AG04449 (cell line): ENCODE data around the gene JPH2.

ENCODE experiments used
- CTCF ChIA-PET: fragments of 350-600 bp; formaldehyde crosslinking; extraction: SDS; loops from one replicate; lab custom pipeline; 2021; ENCODE audit warnings: antibody characterized with exemption; lab: Yijun Ruan, JAX
- POLR2A ChIA-PET: fragments of 400-600, 350-600 bp; formaldehyde crosslinking; extraction: SDS; loops from one replicate; lab custom pipeline; 2020; ENCODE audit warnings: antibody characterized with exemption, inconsistent platforms; lab: Yijun Ruan, JAX
- DNase-seq: peaks from one replicate; pipeline ENCODE4 v3.0.0-alpha.2; 2010; ENCODE audit warnings: low read depth, low spot score
- H3K4me3 ChIP-seq: 2 replicates; pipeline ENCODE4 v1.5.1; 2011; ENCODE audit warnings: low read depth, mild to moderate bottlenecking, control low read depth, low read length
- TF ChIP-seq, protein P1 (sequence below): IDR thresholded peaks from one replicate; pipeline ENCODE4 v1.5.1; 2011; ENCODE audit warnings: mild to moderate bottlenecking, moderate library complexity, low read length, control low read depth, inconsistent platforms; ENCODE audit not compliant: insufficient read depth; ENCODE audit errors: missing control alignments

Gene JPH2

DNA sequence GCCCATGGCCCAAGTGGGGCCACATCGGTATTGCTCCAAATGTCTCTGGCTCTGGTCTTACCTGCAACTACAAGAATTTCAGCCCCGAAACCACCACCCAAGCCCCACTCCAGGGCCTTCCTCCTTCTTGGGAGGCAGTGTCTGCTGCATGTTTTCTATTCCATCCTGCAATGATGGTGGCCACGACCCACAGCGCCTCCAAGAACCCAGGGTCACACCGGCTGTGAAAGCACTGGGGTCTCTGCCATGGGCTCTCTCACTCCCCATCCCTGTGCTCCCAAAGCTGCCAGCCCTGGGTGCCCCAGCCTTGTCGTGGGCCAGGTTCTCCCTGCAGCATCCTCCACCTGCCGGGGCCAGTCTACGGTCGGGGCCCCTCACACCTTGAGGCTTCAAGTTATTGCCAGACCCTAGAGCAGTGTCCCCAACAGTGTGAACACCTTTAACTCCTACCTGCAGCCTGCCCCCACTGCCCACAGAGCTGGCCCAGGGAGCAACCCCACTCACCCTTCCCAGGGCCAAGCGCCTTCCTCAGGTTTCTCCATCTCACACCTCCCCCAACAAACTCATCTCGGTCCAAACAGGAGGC is 115.4 kb downstream of the JPH2 start:
- no peak for DNase-seq
- ChIA-PET POLR2A (no interaction called here), CTCF (interaction anchor here (1.2 to 2.6 kb wide), 3 partner anchors 9 to 322 kb away, joined by 4 to 13 read pairs (median 6); no protein-coding TSS in a partner anchor)
- no peak overlapping the region for H3K4me3 ChIP-seq
- TF ChIP-seq, protein P1, sequence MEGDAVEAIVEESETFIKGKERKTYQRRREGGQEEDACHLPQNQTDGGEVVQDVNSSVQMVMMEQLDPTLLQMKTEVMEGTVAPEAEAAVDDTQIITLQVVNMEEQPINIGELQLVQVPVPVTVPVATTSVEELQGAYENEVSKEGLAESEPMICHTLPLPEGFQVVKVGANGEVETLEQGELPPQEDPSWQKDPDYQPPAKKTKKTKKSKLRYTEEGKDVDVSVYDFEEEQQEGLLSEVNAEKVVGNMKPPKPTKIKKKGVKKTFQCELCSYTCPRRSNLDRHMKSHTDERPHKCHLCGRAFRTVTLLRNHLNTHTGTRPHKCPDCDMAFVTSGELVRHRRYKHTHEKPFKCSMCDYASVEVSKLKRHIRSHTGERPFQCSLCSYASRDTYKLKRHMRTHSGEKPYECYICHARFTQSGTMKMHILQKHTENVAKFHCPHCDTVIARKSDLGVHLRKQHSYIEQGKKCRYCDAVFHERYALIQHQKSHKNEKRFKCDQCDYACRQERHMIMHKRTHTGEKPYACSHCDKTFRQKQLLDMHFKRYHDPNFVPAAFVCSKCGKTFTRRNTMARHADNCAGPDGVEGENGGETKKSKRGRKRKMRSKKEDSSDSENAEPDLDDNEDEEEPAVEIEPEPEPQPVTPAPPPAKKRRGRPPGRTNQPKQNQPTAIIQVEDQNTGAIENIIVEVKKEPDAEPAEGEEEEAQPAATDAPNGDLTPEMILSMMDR: no peak

DNA sequence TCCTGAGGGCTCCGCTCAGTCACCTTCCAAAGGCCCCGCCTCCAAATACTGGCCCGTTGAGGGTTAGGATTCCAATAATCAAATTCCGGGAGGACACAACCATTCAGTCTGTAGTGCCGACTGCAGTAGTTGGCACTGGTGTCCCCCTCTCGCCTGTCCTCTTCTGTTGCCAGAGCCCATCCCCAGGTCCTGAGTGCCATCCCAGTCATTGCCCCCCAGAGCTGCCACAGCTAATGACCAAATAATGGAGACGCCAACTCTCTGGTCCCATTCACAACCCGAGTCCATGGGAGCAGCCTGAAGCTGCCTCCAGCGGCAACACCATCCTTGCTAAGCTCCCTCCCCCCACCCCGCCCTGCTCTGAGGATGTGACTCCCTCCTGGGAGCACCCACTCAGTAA is 115.9 kb downstream of the JPH2 start:
- DNase-seq: no peak
- ChIA-PET POLR2A (no interaction called here), CTCF (interaction anchor here (1.5 to 2.6 kb wide), 2 partner anchors 10 to 321 kb away, joined by 4 to 13 read pairs; no protein-coding TSS in a partner anchor)
- TF ChIP-seq, protein P1: no peak
- H3K4me3 ChIP-seq: no peak overlapping the region

DNA sequence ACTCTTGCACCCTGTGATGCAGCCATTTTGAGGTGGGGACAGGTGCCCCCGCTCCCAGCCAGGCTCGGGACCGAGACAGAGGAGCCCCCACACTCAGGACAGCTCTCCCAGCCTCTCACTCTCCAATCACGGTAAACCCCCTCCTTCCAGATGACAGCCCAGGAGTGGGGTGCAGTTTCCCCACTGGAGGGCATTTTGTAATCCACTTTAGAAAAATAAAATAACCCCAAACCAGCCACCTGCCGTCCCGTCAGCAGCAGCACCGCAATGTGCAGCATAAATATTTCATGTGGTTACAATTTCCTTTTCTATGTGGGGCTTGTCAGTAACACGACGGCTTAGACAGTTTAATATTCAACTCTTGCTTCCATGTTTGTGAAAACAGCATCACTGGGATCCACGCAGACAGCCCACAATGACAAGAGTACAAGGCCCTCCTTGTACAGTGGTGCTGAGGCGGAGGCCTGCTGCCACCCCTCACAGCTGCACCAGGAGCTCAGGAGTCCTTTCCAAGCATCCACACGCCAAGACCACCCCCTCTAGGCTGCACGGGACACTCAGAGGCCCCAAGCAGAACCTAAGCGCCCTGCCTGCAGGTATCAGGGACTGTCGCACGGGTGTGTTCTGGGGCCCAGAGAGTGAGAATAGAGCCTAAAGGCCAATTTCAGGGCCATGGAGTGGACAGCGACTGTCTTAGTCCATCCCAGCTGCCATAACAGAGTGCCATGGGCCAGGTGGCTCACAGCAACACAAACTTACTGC is 116.7 kb downstream of the JPH2 start:
- POLR2A ChIA-PET: no interaction called here
- no peak overlapping the region for H3K4me3 ChIP-seq
- CTCF ChIA-PET: interaction anchor here (1.5 to 2.6 kb wide), 2 partner anchors 11 to 320 kb away, joined by 4 to 13 read pairs; no protein-coding TSS in a partner anchor
- DNase-seq: no peak
- TF ChIP-seq, protein P1: no peak

DNA sequence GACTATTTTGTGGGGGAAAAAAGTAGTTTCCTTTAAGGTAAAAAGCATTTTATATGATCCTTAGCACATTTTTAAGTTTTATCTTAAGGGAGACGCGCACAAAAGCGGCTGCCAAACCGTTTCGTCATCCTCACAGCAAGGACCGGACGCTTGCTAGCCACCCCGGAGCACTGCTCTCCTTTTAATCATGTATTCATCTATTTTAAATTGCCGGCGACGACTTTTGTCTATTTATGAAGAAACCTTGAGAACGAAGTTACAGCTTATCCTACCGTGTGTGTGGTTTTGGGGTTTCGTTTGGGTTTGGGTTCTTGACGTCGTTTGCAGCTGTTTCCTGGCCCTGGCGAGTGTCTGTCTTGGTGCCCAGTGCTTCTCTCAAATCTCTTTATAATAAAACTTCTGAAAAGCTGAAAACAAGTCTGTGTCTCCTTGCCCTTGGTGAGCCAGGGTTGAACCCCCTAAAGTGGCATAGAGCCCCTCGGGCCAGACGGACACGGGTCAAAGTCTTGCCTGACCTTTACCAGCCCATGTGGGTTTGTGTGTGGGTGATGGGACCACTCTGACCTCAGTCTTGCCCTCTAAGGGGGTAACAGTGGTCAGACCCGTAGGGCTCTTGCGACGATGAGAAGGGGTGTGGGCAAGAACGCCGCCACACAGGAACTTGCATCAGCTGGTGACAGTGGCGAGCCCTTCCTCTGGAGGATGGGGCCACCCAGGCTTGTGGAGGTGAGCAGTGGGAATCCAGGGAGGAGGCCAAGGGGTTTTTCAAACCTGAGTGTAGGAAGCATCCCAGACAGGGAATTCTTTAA is 117.6 kb downstream of the JPH2 start:
- POLR2A ChIA-PET: no interaction called here
- CTCF ChIA-PET: interaction anchor here (1.2 kb wide), 1 partner anchor 11 kb away, joined by 7 read pairs; no protein-coding TSS in a partner anchor
- TF ChIP-seq, protein P1: no peak
- H3K4me3 ChIP-seq: no peak overlapping the region
- no peak for DNase-seq

DNA sequence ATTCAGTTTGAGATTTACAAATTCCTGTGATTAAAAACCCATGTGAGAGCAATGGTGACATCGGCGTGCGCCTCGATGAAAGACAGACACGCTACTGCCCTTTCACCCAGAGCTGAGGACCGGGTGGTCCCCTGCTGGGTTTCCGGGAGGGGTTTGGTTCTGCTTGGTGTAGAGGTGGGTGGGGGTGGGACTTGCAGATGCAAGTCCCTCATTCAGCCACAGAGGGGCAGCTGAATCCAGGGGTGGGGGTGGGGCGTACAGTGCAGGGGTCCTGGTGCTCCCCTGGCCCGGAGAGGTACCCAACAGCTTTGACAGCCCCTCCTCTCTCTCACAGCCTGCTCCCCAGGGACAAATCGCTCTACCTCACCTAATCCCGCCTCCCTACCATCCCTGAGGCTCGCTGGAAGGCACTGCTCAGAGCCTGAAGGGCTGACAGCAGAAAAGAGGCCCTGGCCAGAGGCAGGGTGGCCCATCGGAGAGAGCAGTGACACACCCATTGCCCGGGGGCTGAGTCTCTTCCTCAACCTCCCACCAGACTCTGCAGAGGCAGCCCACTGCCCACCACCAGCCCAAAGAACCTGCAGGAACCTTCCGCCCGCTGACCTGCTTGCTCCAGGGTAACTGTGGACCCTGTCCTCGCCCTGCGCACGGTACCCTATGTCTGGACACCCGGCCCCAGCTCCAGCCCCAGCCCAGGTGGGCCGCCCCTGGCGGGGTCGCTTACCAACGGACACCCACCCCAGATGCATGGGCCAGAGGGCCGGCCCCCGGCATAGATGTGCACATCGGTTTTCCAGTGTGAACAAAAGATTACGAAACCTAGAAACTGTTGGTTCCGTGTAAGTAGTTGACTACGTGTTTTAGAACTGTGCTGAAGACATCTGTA is 118.4 kb downstream of the JPH2 start:
- ChIA-PET CTCF (interaction anchor here (1.2 kb wide), 1 partner anchor 12 kb away, joined by 7 read pairs; no protein-coding TSS in a partner anchor), POLR2A (no interaction called here)
- TF ChIP-seq, protein P1: no peak
- no peak for DNase-seq
- no peak overlapping the region for H3K4me3 ChIP-seq
